ENCODE data around the gene PRMT9. TPM values are rescaled to one million over a fixed set of nuclear protein-coding genes. Genes with fewer than 3 reads are reported as not detected.

The PRMT9 gene
- total RNA-seq, 1 donor from 2014 or later: 5.0 TPM

GRCh38 chr4:147655639-147656038 lies 28.3 kb downstream of the PRMT9 start:
- Histone ChIP-seq H3K27me3 (ENCODE audit: low read depth) (no peaks in the 10 kb centered on the region), H3K27ac (replicated peaks) (no peak overlapping the region), H3K4me3 (no peak overlapping the region), H3K4me1 (no peaks in the 10 kb centered on the region), H3K9me3 (replicated peaks) (no peaks in the 10 kb centered on the region), H3K36me3 (peaks cover 60% of the 10 kb centered on the region)
- intact Hi-C loops (cut with micrococcal nuclease): no loop called here
- no peak for TF ChIP-seq CTCF (IDR thresholded peaks at IDR 0.05; ENCODE audit: borderline replicate concordance)
- DNase-seq: no peak

- Histone ChIP-seq H3K9me3 (replicated peaks) (no peaks in the 10 kb centered on the region), H3K36me3 (peaks cover 34% of the 10 kb centered on the region), H3K27me3 (ENCODE audit: low read depth) (no peaks in the 10 kb centered on the region), H3K4me3 (no peak overlapping the region), H3K27ac (replicated peaks) (no peak overlapping the region), H3K4me1 (peaks cover 7% of the 10 kb centered on the region)
- no peak for TF ChIP-seq CTCF (IDR thresholded peaks at IDR 0.05; ENCODE audit: borderline replicate concordance)
- DNase-seq: no peak
- intact Hi-C loops (cut with micrococcal nuclease): no loop called here
These were observed 32.4 kb downstream of the PRMT9 start for GRCh38 chr4:147651563-147651962.

GRCh38 chr4:147648656-147649055 lies 35.3 kb downstream of the PRMT9 start:
- Histone ChIP-seq H3K4me1 (peaks cover 29% of the 10 kb centered on the region), H3K9me3 (replicated peaks) (no peaks in the 10 kb centered on the region), H3K4me3 (no peak overlapping the region), H3K27me3 (ENCODE audit: low read depth) (no peaks in the 10 kb centered on the region), H3K27ac (replicated peaks) (no peak overlapping the region), H3K36me3 (peaks cover 11% of the 10 kb centered on the region)
- no peak for TF ChIP-seq CTCF (IDR thresholded peaks at IDR 0.05; ENCODE audit: borderline replicate concordance)
- DNase-seq: no peak
- intact Hi-C loops (cut with micrococcal nuclease): no loop called here

- H3K4me1 ChIP-seq: peaks cover 29% of the 10 kb centered on the region
- H3K36me3 ChIP-seq: peaks cover 32% of the 10 kb centered on the region
- intact Hi-C loops (cut with micrococcal nuclease): no loop called here
- TF ChIP-seq CTCF (IDR thresholded peaks at IDR 0.05; ENCODE audit: borderline replicate concordance): no peak
- no peaks in the 10 kb centered on the region for H3K9me3 ChIP-seq (replicated peaks)
- H3K27ac ChIP-seq (replicated peaks): no peak overlapping the region
- H3K4me3 ChIP-seq: no peak overlapping the region
- DNase-seq: no peak
- H3K27me3 ChIP-seq (ENCODE audit: low read depth): no peaks in the 10 kb centered on the region
These were observed 38.9 kb downstream of the PRMT9 start for GRCh38 chr4:147645099-147645498.

GRCh38 chr4:147644471-147644870 lies 39.5 kb downstream of the PRMT9 start:
- H3K4me3 ChIP-seq: no peak overlapping the region
- intact Hi-C loops (cut with micrococcal nuclease): no loop called here

More at GRCh38 chr4:147644471-147644870, 39.5 kb downstream of the PRMT9 start:
- Histone ChIP-seq H3K9me3 (replicated peaks) (no peaks in the 10 kb centered on the region), H3K27me3 (ENCODE audit: low read depth) (no peaks in the 10 kb centered on the region), H3K36me3 (peaks cover 32% of the 10 kb centered on the region), H3K27ac (replicated peaks) (no peak overlapping the region), H3K4me1 (peaks cover 29% of the 10 kb centered on the region)
- no peak for TF ChIP-seq CTCF (IDR thresholded peaks at IDR 0.05; ENCODE audit: borderline replicate concordance)
- DNase-seq: no peak
